ENCODE data around the gene UAP1L1.

UAP1L1 gene

GRCh38 chr9:137096785-137097546 is 19.6 kb downstream of the UAP1L1 start:
- no peaks in the 10 kb centered on the region for H3K79me2 ChIP-seq (ENCODE audit: insufficient read depth, low read length)
- no peaks in the 10 kb centered on the region for H3K9me3 ChIP-seq (ENCODE audit: low read length)
- no peaks in the 10 kb centered on the region for H3K27me3 ChIP-seq (ENCODE audit: insufficient read depth, low read length)
- no peaks in the 10 kb centered on the region; the same call in 1 of the 2 replicates for H3F3A ChIP-seq (ENCODE audit: insufficient read depth, low read length)
- H3K4me3 ChIP-seq (ENCODE audit: low read depth, low read length, poor library complexity, severe bottlenecking) = no peak overlapping the region
- no peak overlapping the region for H3K27ac ChIP-seq (ENCODE audit: low read depth, low read length, poor library complexity, severe bottlenecking)
- no peaks in the 10 kb centered on the region for H4K20me1 ChIP-seq (ENCODE audit: insufficient read depth, low read length)
- H3K9ac ChIP-seq (ENCODE audit: low read length) = no peak overlapping the region
- H3K9me2 ChIP-seq (ENCODE audit: low read depth, low read length) = no peaks in the 10 kb centered on the region
- peaks cover 65% of the 10 kb centered on the region for H3K36me3 ChIP-seq (ENCODE audit: insufficient read depth, low read length)
- H3K4me2 ChIP-seq (ENCODE audit: low read length) = no peak overlapping the region
- no peak overlapping the region for H2AFZ ChIP-seq (ENCODE audit: low read length)
- peaks cover 10% of the 10 kb centered on the region for H3K4me1 ChIP-seq (ENCODE audit: insufficient read depth, low read length, severe bottlenecking)
- TF ChIP-seq EZH2 (IDR thresholded peaks at IDR 0.05; ENCODE audit: borderline replicate concordance, low read length) (no peak), CTCF (IDR thresholded peaks at IDR 0.05; ENCODE audit: low read length) (no peak)

- no peaks in the 10 kb centered on the region for H3K27me3 ChIP-seq (ENCODE audit: insufficient read depth, low read length)
- peaks cover 67% of the 10 kb centered on the region for H3K36me3 ChIP-seq (ENCODE audit: insufficient read depth, low read length)
- H3K27ac ChIP-seq (ENCODE audit: low read depth, low read length, poor library complexity, severe bottlenecking) = no peak overlapping the region
- H2AFZ ChIP-seq (ENCODE audit: low read length) = no peak overlapping the region
- no peaks in the 10 kb centered on the region for H3K79me2 ChIP-seq (ENCODE audit: insufficient read depth, low read length)
- H3F3A ChIP-seq (ENCODE audit: insufficient read depth, low read length) = no peaks in the 10 kb centered on the region; the same call in 1 of the 2 replicates
- no peak overlapping the region for H3K4me2 ChIP-seq (ENCODE audit: low read length)
- peaks cover 10% of the 10 kb centered on the region for H3K4me1 ChIP-seq (ENCODE audit: insufficient read depth, low read length, severe bottlenecking)
- no peaks in the 10 kb centered on the region for H3K9me3 ChIP-seq (ENCODE audit: low read length)
- H4K20me1 ChIP-seq (ENCODE audit: insufficient read depth, low read length) = no peaks in the 10 kb centered on the region
- H3K9ac ChIP-seq (ENCODE audit: low read length) = no peak overlapping the region
- no peaks in the 10 kb centered on the region for H3K9me2 ChIP-seq (ENCODE audit: low read depth, low read length)
- H3K4me3 ChIP-seq (ENCODE audit: low read depth, low read length, poor library complexity, severe bottlenecking) = no peak overlapping the region
- TF ChIP-seq CTCF (IDR thresholded peaks at IDR 0.05; ENCODE audit: low read length) (no peak), EZH2 (IDR thresholded peaks at IDR 0.05; ENCODE audit: borderline replicate concordance, low read length) (no peak)
Observed at GRCh38 chr9:137097761-137098462, 20.6 kb downstream of the UAP1L1 start.

GRCh38 chr9:137099231-137099630 is 21.9 kb downstream of the UAP1L1 start:
- no peak overlapping the region for H3K4me2 ChIP-seq (ENCODE audit: low read length)
- H3F3A ChIP-seq (ENCODE audit: insufficient read depth, low read length) = no peaks in the 10 kb centered on the region; the same call in 1 of the 2 replicates
- H3K9ac ChIP-seq (ENCODE audit: low read length) = no peak overlapping the region
- peaks cover 10% of the 10 kb centered on the region for H3K4me1 ChIP-seq (ENCODE audit: insufficient read depth, low read length, severe bottlenecking)
- no peak overlapping the region for H3K4me3 ChIP-seq (ENCODE audit: low read depth, low read length, poor library complexity, severe bottlenecking)
- H3K79me2 ChIP-seq (ENCODE audit: insufficient read depth, low read length) = no peaks in the 10 kb centered on the region
- H3K27me3 ChIP-seq (ENCODE audit: insufficient read depth, low read length) = no peaks in the 10 kb centered on the region
- H3K36me3 ChIP-seq (ENCODE audit: insufficient read depth, low read length) = peaks cover 80% of the 10 kb centered on the region
- no peak for TF ChIP-seq EZH2 (IDR thresholded peaks at IDR 0.05; ENCODE audit: borderline replicate concordance, low read length)
- TF ChIP-seq CTCF (IDR thresholded peaks at IDR 0.05; ENCODE audit: low read length) = no peak
- no peaks in the 10 kb centered on the region for H4K20me1 ChIP-seq (ENCODE audit: insufficient read depth, low read length)
- H3K27ac ChIP-seq (ENCODE audit: low read depth, low read length, poor library complexity, severe bottlenecking) = no peak overlapping the region
- H3K9me3 ChIP-seq (ENCODE audit: low read length) = no peaks in the 10 kb centered on the region
- H3K9me2 ChIP-seq (ENCODE audit: low read depth, low read length) = no peaks in the 10 kb centered on the region
- no peak overlapping the region for H2AFZ ChIP-seq (ENCODE audit: low read length)
